Measurements from ENCODE around the gene MORF4L2. TPM values are rescaled to one million over a fixed set of nuclear protein-coding genes. Genes with fewer than 3 reads are reported as not detected.

Gene MORF4L2
- total and polyA plus RNA-seq, 9 of the 15 experiments (the other 6 are each of a cell fraction or from before 2014, with no cell fraction given), result 324 to 781 (median 420) TPM

- TF ChIP-seq FOXJ2 (tag; IDR thresholded peaks at IDR 0.05) (peak; percentile 68), TCF3 (CRISPR knock-in tag; IDR thresholded peaks at IDR 0.05) (no peak), VEZF1 (CRISPR knock-in tag; IDR thresholded peaks at IDR 0.05) (peak; percentile 74), CBX3 (IDR thresholded peaks at IDR 0.05; ENCODE audit: borderline replicate concordance in 1 of 2, low read length in 2 of 2) (peak in 1 of 2 experiments; percentile 59; a peak in 1 of 3 replicates), MCM7 (IDR thresholded peaks at IDR 0.05) (no peak), JUND (IDR thresholded peaks at IDR 0.05; ENCODE audit: borderline replicate concordance, low read depth, low read length) (peak; percentile 26; the same call in 1 of the 2 replicates), JUND (tag; IDR thresholded peaks at IDR 0.05; ENCODE audit: borderline replicate concordance, low read depth, low read length) (no peak; the same call in 2 of the 3 replicates), SMARCE1 (IDR thresholded peaks at IDR 0.05) (0 out of 2 replicates have a peak, but pooled peaks have one; percentile 37), HDAC1 (IDR thresholded peaks at IDR 0.05) (0 out of 4 replicates have a peak, but pooled peaks of 1 of the 2 experiments have one; percentile 10), ZNF143 (CRISPR knock-in tag; IDR thresholded peaks at IDR 0.05) (peak; percentile 44; the same call in 1 of the 2 replicates)
Observed at GRCh38 chrX:103687696-103688201, 1.2 kb upstream of the MORF4L2 start (continued).

Measured in K562 (cell line).